Naive thymus-derived CD4-positive, alpha-beta T cell (primary cell): Measurements from ENCODE around the gene MXD4. TPM values are rescaled to one million over a fixed set of nuclear protein-coding genes. Genes with fewer than 3 reads are reported as not detected.

Experiments used
- ATAC-seq: fragments of 150-1000 bp; cut with Tn5 transposase; 2 replicates; pipeline ENCODE4 v1.10.0; 2021; ENCODE audit warnings: mild to moderate bottlenecking, moderate library complexity
- CTCF ChIA-PET: fragments of 350-600 bp; sonication (Branson Sonifier 250); formaldehyde crosslinking; loops from one replicate; lab custom pipeline; 2021; ENCODE audit warnings: antibody characterized with exemption; lab: Charles Lee
- POLR2A ChIA-PET: fragments of 350-600 bp; sonication (Branson Sonifier 250); formaldehyde crosslinking; loops from one replicate; lab custom pipeline; 2021; ENCODE audit warnings: antibody characterized with exemption, inconsistent platforms; lab: Charles Lee
- DNase-seq, 9 donors: peaks; one replicate each; pipeline versions ENCODE4 v3.0.0 to v3.0.0-alpha.2; 2020 to 2022; ENCODE audit warnings: mixed read lengths in 1 of 9
- H3K27ac ChIP-seq: one replicate; pipeline ENCODE4 v1.7.0; 2013; ENCODE audit warnings: mild to moderate bottlenecking, low read depth, low read length, moderate library complexity
- H3K27me3 ChIP-seq, 2 donors: one replicate each; pipeline ENCODE4 v1.7.0; 2013; ENCODE audit warnings: low read length in 2 of 2, mild to moderate bottlenecking in 2 of 2, moderate library complexity in 2 of 2; ENCODE audit not compliant: control insufficient read depth in 2 of 2, insufficient read depth in 2 of 2
- H3K36me3 ChIP-seq, 3 experiments: 1 replicate in 2 of 3; 2 replicates in 1 of 3; pipeline ENCODE4 v1.7.0; 2013; ENCODE audit warnings: low read length in 3 of 3, mild to moderate bottlenecking in 3 of 3, moderate library complexity in 1 of 3; ENCODE audit not compliant: insufficient read depth in 3 of 3, control insufficient read depth in 2 of 3
- H3K4me1 ChIP-seq, 2 donors: one replicate each; pipeline ENCODE4 v1.7.0; 2013; ENCODE audit warnings: low read length in 2 of 2, mild to moderate bottlenecking in 2 of 2, moderate library complexity in 1 of 2; ENCODE audit not compliant: control insufficient read depth in 2 of 2, insufficient read depth in 2 of 2
- H3K4me3 ChIP-seq: 2 replicates; pipeline ENCODE4 v1.7.0; 2013; ENCODE audit warnings: mild to moderate bottlenecking, low read length
- H3K9me3 ChIP-seq, 3 experiments: 1 replicate in 2 of 3; 2 replicates in 1 of 3; pipeline ENCODE4 v1.7.0; 2013; ENCODE audit warnings: low read length in 3 of 3; ENCODE audit not compliant: control insufficient read depth in 2 of 3
- H3K27ac Mint-ChIP-seq, 9 donors: one replicate each; pipeline ENCODE4 v1.8.0; 2020 to 2022; ENCODE audit warnings: mixed read lengths in 9 of 9, mild to moderate bottlenecking in 8 of 9, moderate library complexity in 5 of 9, inconsistent platforms in 2 of 9
- H3K27me3 Mint-ChIP-seq, 5 donors: one replicate each; pipeline ENCODE4 v1.8.0; 2021 to 2022; ENCODE audit warnings: mixed read lengths in 5 of 5, mild to moderate bottlenecking in 1 of 5
- H3K36me3 Mint-ChIP-seq, 5 donors: one replicate each; pipeline ENCODE4 v1.8.0; 2020 to 2022; ENCODE audit warnings: mixed read lengths in 5 of 5, mild to moderate bottlenecking in 3 of 5, inconsistent platforms in 1 of 5
- H3K4me1 Mint-ChIP-seq, 7 donors: one replicate each; pipeline ENCODE4 v1.8.0; 2020 to 2022; ENCODE audit warnings: mixed read lengths in 7 of 7, mild to moderate bottlenecking in 3 of 7, inconsistent platforms in 1 of 7
- H3K4me3 Mint-ChIP-seq, 10 donors: one replicate each; pipeline ENCODE4 v1.8.0; 2020 to 2022; ENCODE audit warnings: mild to moderate bottlenecking in 10 of 10, mixed read lengths in 10 of 10, moderate library complexity in 6 of 10, inconsistent platforms in 2 of 10
- H3K9me3 Mint-ChIP-seq, 11 donors: one replicate each; pipeline ENCODE4 v1.8.0; 2020 to 2022; ENCODE audit warnings: mixed read lengths in 11 of 11, mild to moderate bottlenecking in 4 of 11, inconsistent platforms in 1 of 11, moderate library complexity in 1 of 11
- intact Hi-C, 2 donors: fragments of 100-400 bp; cut with micrococcal nuclease; formaldehyde crosslinking; loops; one replicate each; pipeline ENCODE4 v1.15.1; 2023
- polyA plus RNA-seq, 2 donors: library from polyadenylated mRNA; unstranded; fragments of 300-500 nt; fragmentation: Illumina TruSeq; gene quantifications; one replicate each; pipeline ENCODE4 v1.2.3, GENCODE V29; 2021
- total RNA-seq, 6 experiments: library from RNA in 5 of 6; stranded (reverse) in 5 of 6; gene quantifications; 1 replicate in 5 of 6; 2 replicates in 1 of 6; pipeline ENCODE4 v1.2.3 and lab custom pipeline; 2021 to 2026

Gene MXD4
- total and polyA plus RNA-seq, 7 experiments from 2014 or later, result 18.9 to 106 (median 46.0) TPM

GRCh38 chr4:2303686-2304320 is 41.9 kb upstream of the MXD4 start:
- ChIA-PET POLR2A (no interaction called here), CTCF (no interaction called here)
- Histone ChIP-seq H3K4me1 (no peaks in the 10 kb centered on the region), H3K36me3 (peaks cover 0 to 5% (median 0%) of the 10 kb centered on the region in 3 experiments), H3K9me3 (peaks cover 0 to 4% (median 0%) of the 10 kb centered on the region in 3 experiments), H3K27ac (no peak overlapping the region), H3K27me3 (no peaks in the 10 kb centered on the region), H3K4me3 (no peak overlapping the region)
- Mint-ChIP-seq H3K4me3 (no peak overlapping the region), H3K36me3 (peaks cover 1 to 31% (median 20%) of the 10 kb centered on the region in 5 donors), H3K4me1 (peaks cover 0 to 7% (median 4%) of the 10 kb centered on the region in 7 donors), H3K27ac (no peak overlapping the region), H3K9me3 (peaks cover 0 to 14% (median 5%) of the 10 kb centered on the region in 11 donors), H3K27me3 (no peaks in the 10 kb centered on the region)
- DNase-seq, result no peak
- ATAC-seq, result no peak
- intact Hi-C loops, result no loop called here

GRCh38 chr4:2303121-2303685 is 41.3 kb upstream of the MXD4 start:
- H3K27me3 Mint-ChIP-seq, result no peaks in the 10 kb centered on the region
- peaks cover 0 to 4% (median 0%) of the 10 kb centered on the region in 3 experiments for H3K9me3 ChIP-seq
- DNase-seq (no peak), ATAC-seq (no peak)
- no peak overlapping the region for H3K27ac ChIP-seq
- H3K4me1 Mint-ChIP-seq, result peaks cover 0 to 13% (median 4%) of the 10 kb centered on the region in 7 donors
- CTCF ChIA-PET, result no interaction called here
- H3K27me3 ChIP-seq, result no peaks in the 10 kb centered on the region
- H3K9me3 Mint-ChIP-seq, result peaks cover 0 to 12% (median 5%) of the 10 kb centered on the region in 11 donors
- H3K4me1 ChIP-seq, result no peaks in the 10 kb centered on the region
- peaks cover 0 to 5% (median 0%) of the 10 kb centered on the region in 3 experiments for H3K36me3 ChIP-seq
- POLR2A ChIA-PET, result no interaction called here
- peaks cover 1 to 31% (median 20%) of the 10 kb centered on the region in 5 donors for H3K36me3 Mint-ChIP-seq
- no peak overlapping the region for H3K27ac Mint-ChIP-seq
- intact Hi-C loops, result no loop called here
- no peak overlapping the region for H3K4me3 Mint-ChIP-seq
- H3K4me3 ChIP-seq, result no peak overlapping the region

- no peak overlapping the region for H3K4me3 Mint-ChIP-seq
- no peaks in the 10 kb centered on the region for H3K27me3 ChIP-seq
- peaks cover 1 to 28% (median 15%) of the 10 kb centered on the region in 5 donors for H3K36me3 Mint-ChIP-seq
- H3K4me1 Mint-ChIP-seq, result peaks cover 5 to 20% (median 11%) of the 10 kb centered on the region in 7 donors
- CTCF ChIA-PET, result no interaction called here
- ATAC-seq (no peak), DNase-seq (no peak)
- H3K9me3 Mint-ChIP-seq, result peaks cover 0 to 9% (median 4%) of the 10 kb centered on the region in 11 donors
- no peak overlapping the region for H3K4me3 ChIP-seq
- peaks cover 0 to under 1% of the 10 kb centered on the region in 2 donors for H3K4me1 ChIP-seq
- intact Hi-C loops, result no loop called here
- peak overlapping the region in 2 of 9 donors; percentile 32 to 48 for H3K27ac Mint-ChIP-seq
- H3K36me3 ChIP-seq, result peaks cover 0 to 5% (median 0%) of the 10 kb centered on the region in 3 experiments
- peaks cover 0 to 3% (median 0%) of the 10 kb centered on the region in 5 donors for H3K27me3 Mint-ChIP-seq
- H3K27ac ChIP-seq, result no peak overlapping the region
- peaks cover 0 to 4% (median 0%) of the 10 kb centered on the region in 3 experiments for H3K9me3 ChIP-seq
- POLR2A ChIA-PET, result no interaction called here
Observed at GRCh38 chr4:2302387-2303119, 40.6 kb upstream of the MXD4 start.

- H3K36me3 Mint-ChIP-seq, result peaks cover 1 to 25% (median 12%) of the 10 kb centered on the region in 5 donors
- H3K4me3 Mint-ChIP-seq, result no peak overlapping the region
- no peak overlapping the region for H3K27ac ChIP-seq
- peak overlapping the region in 1 of 9 donors; percentile 65 for H3K27ac Mint-ChIP-seq
- peaks cover 0 to 8% of the 10 kb centered on the region in 2 donors for H3K4me1 ChIP-seq
- peaks cover 0 to 5% (median 0%) of the 10 kb centered on the region in 3 experiments for H3K36me3 ChIP-seq
- intact Hi-C loops, result no loop called here
- ChIA-PET CTCF (no interaction called here), POLR2A (no interaction called here)
- peaks cover 6 to 25% (median 18%) of the 10 kb centered on the region in 7 donors for H3K4me1 Mint-ChIP-seq
- peaks cover 0 to 7% (median 2%) of the 10 kb centered on the region in 11 donors for H3K9me3 Mint-ChIP-seq
- H3K27me3 Mint-ChIP-seq, result peaks cover 0 to 3% (median 0%) of the 10 kb centered on the region in 5 donors
- no peak overlapping the region for H3K4me3 ChIP-seq
- H3K9me3 ChIP-seq, result peaks cover 0 to under 1% (median 0%) of the 10 kb centered on the region in 3 experiments
- DNase-seq, result no peak
- ATAC-seq, result no peak
- H3K27me3 ChIP-seq, result no peaks in the 10 kb centered on the region
Observed at GRCh38 chr4:2301806-2302205, 39.9 kb upstream of the MXD4 start.

GRCh38 chr4:2301225-2301642 is 39.3 kb upstream of the MXD4 start:
- peaks cover 6 to 29% (median 21%) of the 10 kb centered on the region in 7 donors for H3K4me1 Mint-ChIP-seq
- Histone ChIP-seq H3K4me3 (no peak overlapping the region), H3K27ac (no peak overlapping the region), H3K9me3 (no peaks in the 10 kb centered on the region), H3K36me3 (peaks cover 0 to 5% (median 0%) of the 10 kb centered on the region in 3 experiments), H3K4me1 (peaks cover 0 to 14% of the 10 kb centered on the region in 2 donors), H3K27me3 (no peaks in the 10 kb centered on the region)
- no peak overlapping the region for H3K4me3 Mint-ChIP-seq
- ATAC-seq, result no peak
- POLR2A ChIA-PET, result no interaction called here
- no peak overlapping the region for H3K27ac Mint-ChIP-seq
- intact Hi-C loops, result no loop called here
- H3K9me3 Mint-ChIP-seq, result peaks cover 0 to 4% (median 0%) of the 10 kb centered on the region in 11 donors
- H3K27me3 Mint-ChIP-seq, result peaks cover 0 to 3% (median 0%) of the 10 kb centered on the region in 5 donors
- peaks cover 1 to 22% (median 9%) of the 10 kb centered on the region in 5 donors for H3K36me3 Mint-ChIP-seq
- no peak for DNase-seq
- CTCF ChIA-PET, result no interaction called here

- intact Hi-C loops, result no loop called here
- Mint-ChIP-seq H3K36me3 (peaks cover 1 to 16% (median 9%) of the 10 kb centered on the region in 5 donors), H3K4me3 (no peak overlapping the region), H3K4me1 (peaks cover 7 to 35% (median 27%) of the 10 kb centered on the region in 7 donors), H3K9me3 (peaks cover 0 to 4% (median 0%) of the 10 kb centered on the region in 11 donors), H3K27ac (peak overlapping the region in 3 of 9 donors; percentile 17 to 95 (median 31)), H3K27me3 (peaks cover 0 to 3% (median 0%) of the 10 kb centered on the region in 5 donors)
- H3K36me3 ChIP-seq, result peaks cover 0 to 5% (median 0%) of the 10 kb centered on the region in 3 experiments
- ChIA-PET POLR2A (no interaction called here), CTCF (no interaction called here)
- no peak overlapping the region for H3K4me3 ChIP-seq
- peaks cover 0 to 20% of the 10 kb centered on the region in 2 donors for H3K4me1 ChIP-seq
- ATAC-seq, result no peak
- no peaks in the 10 kb centered on the region for H3K9me3 ChIP-seq
- H3K27ac ChIP-seq, result no peak overlapping the region
- DNase-seq, result no peak
- H3K27me3 ChIP-seq, result no peaks in the 10 kb centered on the region
Observed at GRCh38 chr4:2300431-2301224, 38.7 kb upstream of the MXD4 start.
